ENCODE data around the gene SMPD1.

- TF ChIP-seq POLR2A (IDR thresholded peaks at IDR 0.05) (no peak), CTCF (IDR thresholded peaks at IDR 0.05) (no peak)
Observed at GRCh38 chr11:6415797-6416196, 25.5 kb downstream of the SMPD1 start.
